ENCODE results near the gene NOC4L.
"Not testable (repeated sequence)": the region's sequence is repeated elsewhere in the genome, so short reads cannot be mapped to it uniquely, and the experiment has no call there.

NOC4L gene

GRCh38 chr12:132144810-132145168, 532 bp downstream of the NOC4L start:
- Mint-ChIP-seq H3K4me3 (peak overlapping the region; percentile 91), H3K4me1 (ENCODE audit: low read depth) (peaks cover 35% of the 10 kb centered on the region), H3K27ac (peak overlapping the region; percentile 92), H3K27me3 (no peaks in the 10 kb centered on the region), H3K9me3 (no peaks in the 10 kb centered on the region), H3K36me3 (ENCODE audit: low read depth) (peaks cover 23% of the 10 kb centered on the region)

DNA sequence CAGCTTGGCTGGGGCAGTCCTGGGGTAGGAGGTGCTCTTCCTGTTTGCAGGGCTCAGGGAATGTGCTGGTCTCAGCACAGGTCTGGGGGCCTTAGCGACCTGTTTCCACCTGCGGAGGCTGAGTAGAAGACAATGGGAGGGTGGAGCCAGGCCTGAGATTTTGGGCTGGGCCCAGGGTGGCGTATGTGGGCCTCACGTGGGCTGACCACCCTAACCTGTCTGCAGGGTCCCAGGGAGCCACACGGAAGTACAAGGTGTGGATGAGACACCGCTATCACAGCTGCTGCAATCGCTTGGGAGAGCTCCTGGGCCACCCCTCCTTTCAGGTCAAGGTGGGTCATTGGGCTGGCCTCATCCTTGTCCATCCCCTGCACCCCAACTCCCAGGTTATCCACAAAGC, 1.1 kb downstream of the NOC4L start:
- peaks cover 35% of the 10 kb centered on the region for H3K4me1 Mint-ChIP-seq (ENCODE audit: low read depth)
- no peaks in the 10 kb centered on the region for H3K27me3 Mint-ChIP-seq
- peaks cover 18% of the 10 kb centered on the region for H3K36me3 Mint-ChIP-seq (ENCODE audit: low read depth)
- H3K4me3 Mint-ChIP-seq = peak overlapping the region; percentile 91
- H3K27ac Mint-ChIP-seq = peak overlapping the region; percentile 92
- H3K9me3 Mint-ChIP-seq = no peaks in the 10 kb centered on the region

- H3K27ac Mint-ChIP-seq = no peak overlapping the region
- H3K4me1 Mint-ChIP-seq (ENCODE audit: low read depth) = peaks cover 35% of the 10 kb centered on the region
- no peaks in the 10 kb centered on the region for H3K27me3 Mint-ChIP-seq
- H3K36me3 Mint-ChIP-seq (ENCODE audit: low read depth) = peaks cover 17% of the 10 kb centered on the region
- H3K9me3 Mint-ChIP-seq = no peaks in the 10 kb centered on the region
- peak overlapping the region; percentile 91 for H3K4me3 Mint-ChIP-seq
These were observed 1.8 kb downstream of the NOC4L start for GRCh38 chr12:132146098-132146497.

DNA sequence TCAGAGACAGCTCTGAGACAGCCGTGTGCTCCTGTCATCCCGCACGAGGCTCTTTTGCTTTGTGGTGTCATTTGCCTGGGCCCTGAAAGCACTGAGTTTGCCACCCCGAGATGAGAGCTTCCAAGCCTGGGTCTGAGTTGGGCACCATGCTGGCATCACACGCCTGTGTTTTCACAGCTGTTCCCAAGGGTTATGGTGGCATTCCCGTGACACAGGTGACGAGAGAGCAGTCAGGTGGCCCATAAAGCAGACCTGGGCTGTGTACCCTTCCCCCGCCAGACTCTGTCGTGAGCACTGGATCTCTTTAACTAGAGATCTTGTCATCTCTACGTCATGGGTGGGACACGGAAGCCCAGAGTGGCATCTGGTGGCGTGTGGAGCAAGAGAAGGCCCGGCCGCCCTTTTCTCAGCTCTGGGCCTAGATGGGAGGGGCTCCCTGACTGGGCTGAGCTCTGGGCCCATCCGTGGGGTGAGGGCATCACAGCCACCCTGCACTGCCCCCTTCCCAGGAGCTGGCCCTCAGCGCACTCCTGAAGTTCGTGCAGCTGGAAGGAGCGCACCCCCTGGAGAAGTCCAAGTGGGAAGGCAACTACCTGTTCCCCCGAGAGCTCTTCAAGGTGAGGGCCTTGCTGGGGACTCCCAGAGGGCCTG, 2.6 kb downstream of the NOC4L start:
- no peaks in the 10 kb centered on the region for H3K9me3 Mint-ChIP-seq
- no peak overlapping the region for H3K27ac Mint-ChIP-seq
- H3K36me3 Mint-ChIP-seq (ENCODE audit: low read depth) = peaks cover 13% of the 10 kb centered on the region
- no peaks in the 10 kb centered on the region for H3K27me3 Mint-ChIP-seq
- peaks cover 35% of the 10 kb centered on the region for H3K4me1 Mint-ChIP-seq (ENCODE audit: low read depth)
- H3K4me3 Mint-ChIP-seq = no peak overlapping the region

DNA sequence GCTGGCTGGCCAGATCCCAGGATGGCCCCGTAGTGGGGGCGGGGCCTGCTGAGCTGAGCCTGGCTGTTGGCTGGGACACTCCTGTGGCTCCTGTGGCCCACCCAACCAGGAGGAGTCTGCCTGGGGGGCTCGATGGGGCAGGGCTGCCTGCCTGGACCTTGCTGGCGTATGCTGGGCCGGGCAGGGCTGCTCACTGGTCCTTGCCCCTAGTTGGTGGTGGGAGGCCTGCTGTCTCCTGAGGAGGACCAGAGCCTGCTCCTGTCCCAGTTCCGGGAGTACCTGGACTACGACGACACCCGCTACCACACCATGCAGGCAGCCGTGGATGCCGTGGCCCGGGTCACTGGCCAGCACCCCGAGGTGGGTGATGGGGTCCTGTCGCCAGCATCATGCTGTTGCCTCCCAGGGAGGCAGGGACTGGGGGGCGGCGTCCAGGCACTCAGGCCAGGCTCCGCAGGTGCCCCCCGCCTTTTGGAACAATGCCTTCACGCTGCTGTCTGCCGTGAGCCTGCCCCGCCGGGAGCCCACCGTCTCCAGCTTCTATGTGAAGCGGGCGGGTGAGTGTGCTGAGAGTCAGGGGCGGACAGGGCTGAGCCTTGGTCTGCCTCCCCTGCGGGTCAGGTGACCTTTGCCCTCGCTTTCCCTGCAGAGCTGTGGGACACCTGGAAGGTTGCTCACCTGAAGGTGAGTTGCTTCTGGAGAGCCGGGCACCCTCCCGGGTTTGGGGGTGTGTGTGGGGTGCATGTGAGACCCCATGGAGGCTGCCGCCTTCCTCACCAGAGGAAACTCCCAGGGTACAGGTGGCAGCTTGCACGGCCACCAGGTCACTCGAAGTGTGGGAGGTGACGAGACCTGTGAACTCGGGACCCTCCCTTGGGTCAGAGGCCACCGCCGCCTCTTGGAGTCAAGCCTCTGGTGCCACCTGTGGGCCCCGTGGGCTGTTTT, 3.4 kb downstream of the NOC4L start:
- Mint-ChIP-seq H3K9me3 (no peaks in the 10 kb centered on the region), H3K27ac (no peak overlapping the region), H3K4me1 (ENCODE audit: low read depth) (peaks cover 28% of the 10 kb centered on the region)

GRCh38 chr12:132148368-132149045, 4.2 kb downstream of the NOC4L start:
- H3K4me3 Mint-ChIP-seq = no peak overlapping the region
- no peak overlapping the region for H3K27ac Mint-ChIP-seq
- peaks cover 9% of the 10 kb centered on the region for H3K36me3 Mint-ChIP-seq (ENCODE audit: low read depth)

More for the DNA sequence above, 3.4 kb downstream of the NOC4L start:
- Mint-ChIP-seq H3K36me3 (ENCODE audit: low read depth) (peaks cover 13% of the 10 kb centered on the region), H3K27me3 (no peaks in the 10 kb centered on the region), H3K4me3 (no peak overlapping the region)

DNA sequence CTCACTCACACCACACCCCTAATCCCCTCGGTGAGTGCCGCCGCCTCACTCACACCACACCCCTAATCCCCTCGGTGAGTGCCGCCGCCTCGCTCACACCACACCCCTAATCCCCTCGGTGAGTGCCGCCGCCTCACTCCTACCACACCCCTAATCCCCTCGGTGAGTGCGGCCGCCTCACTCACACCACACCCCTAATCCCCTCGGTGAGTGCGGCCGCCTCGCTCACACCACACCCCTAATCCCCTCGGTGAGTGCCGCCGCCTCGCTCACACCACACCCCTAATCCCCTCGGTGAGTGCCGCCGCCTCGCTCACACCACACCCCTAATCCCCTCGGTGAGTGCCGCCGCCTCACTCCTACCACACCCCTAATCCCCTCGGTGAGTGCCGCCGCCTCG, 5.3 kb downstream of the NOC4L start:
- H3K27ac Mint-ChIP-seq; H3K4me3 Mint-ChIP-seq; H3K36me3 Mint-ChIP-seq (ENCODE audit: low read depth); H3K27me3 Mint-ChIP-seq; H3K9me3 Mint-ChIP-seq: not testable (repeated sequence)
- H3K4me1 Mint-ChIP-seq (ENCODE audit: low read depth) = peaks cover 23% of the 10 kb centered on the region

More at GRCh38 chr12:132148368-132149045, 4.2 kb downstream of the NOC4L start:
- Mint-ChIP-seq H3K4me1 (ENCODE audit: low read depth) (peaks cover 23% of the 10 kb centered on the region), H3K9me3 (no peaks in the 10 kb centered on the region), H3K27me3 (no peaks in the 10 kb centered on the region)

DNA sequence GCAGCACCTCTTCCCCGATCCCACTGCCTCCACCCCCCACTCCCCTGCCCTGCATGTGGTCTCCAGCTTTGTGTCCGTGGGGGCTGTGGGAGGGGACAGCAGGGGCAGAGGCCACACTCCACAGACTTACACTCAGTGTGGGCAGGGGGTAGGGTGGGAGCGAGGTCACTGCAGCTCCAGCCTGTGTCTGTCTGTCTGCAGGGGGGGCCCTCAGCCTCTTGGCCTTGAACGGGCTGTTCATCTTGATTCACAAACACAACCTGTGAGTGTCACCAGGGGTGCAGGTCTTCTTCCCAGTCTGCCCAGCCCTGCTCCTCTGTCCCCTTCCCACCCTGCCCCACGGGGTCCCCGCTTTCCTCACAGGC, 6.5 kb downstream of the NOC4L start:
- no peaks in the 10 kb centered on the region for H3K27me3 Mint-ChIP-seq
- peaks cover 12% of the 10 kb centered on the region for H3K4me1 Mint-ChIP-seq (ENCODE audit: low read depth)
- H3K27ac Mint-ChIP-seq = no peak overlapping the region
- H3K9me3 Mint-ChIP-seq = no peaks in the 10 kb centered on the region
- H3K4me3 Mint-ChIP-seq = no peak overlapping the region
- peaks cover 9% of the 10 kb centered on the region for H3K36me3 Mint-ChIP-seq (ENCODE audit: low read depth)

DNA sequence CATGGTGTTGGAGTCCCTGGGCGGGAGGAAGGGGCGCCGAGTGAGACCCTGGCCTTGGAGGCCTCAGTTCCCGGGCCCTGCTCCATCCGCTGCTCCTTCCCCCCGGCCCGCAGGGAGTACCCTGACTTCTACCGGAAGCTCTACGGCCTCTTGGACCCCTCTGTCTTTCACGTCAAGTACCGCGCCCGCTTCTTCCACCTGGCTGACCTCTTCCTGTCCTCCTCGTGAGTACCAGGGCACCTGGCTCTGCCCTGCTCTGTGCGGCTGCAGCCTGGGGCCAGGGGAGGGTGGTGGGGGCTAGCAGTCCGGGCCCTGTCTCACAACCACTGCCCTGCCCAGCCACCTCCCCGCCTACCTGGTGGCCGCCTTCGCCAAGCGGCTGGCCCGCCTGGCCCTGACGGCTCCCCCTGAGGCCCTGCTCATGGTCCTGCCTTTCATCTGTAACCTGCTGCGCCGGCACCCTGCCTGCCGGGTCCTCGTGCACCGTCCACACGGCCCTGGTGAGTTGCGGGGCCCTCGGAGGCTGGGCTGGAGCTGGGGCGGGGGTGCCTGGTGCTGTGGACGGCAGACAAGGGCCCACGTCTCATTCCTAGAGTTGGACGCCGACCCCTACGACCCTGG, 7.0 kb downstream of the NOC4L start:
- Mint-ChIP-seq H3K27me3 (no peaks in the 10 kb centered on the region), H3K36me3 (ENCODE audit: low read depth) (peaks cover 4% of the 10 kb centered on the region), H3K27ac (no peak overlapping the region), H3K9me3 (no peaks in the 10 kb centered on the region), H3K4me3 (no peak overlapping the region), H3K4me1 (ENCODE audit: low read depth) (peaks cover 7% of the 10 kb centered on the region)

- Mint-ChIP-seq H3K9me3 (no peaks in the 10 kb centered on the region), H3K27me3 (no peaks in the 10 kb centered on the region), H3K4me3 (no peak overlapping the region), H3K27ac (no peak overlapping the region), H3K36me3 (ENCODE audit: low read depth) (no peaks in the 10 kb centered on the region), H3K4me1 (ENCODE audit: low read depth) (peaks cover 1% of the 10 kb centered on the region)
These were observed 7.6 kb downstream of the NOC4L start for GRCh38 chr12:132151766-132152410.

GRCh38 chr12:132152411-132152821, 8.2 kb downstream of the NOC4L start:
- Mint-ChIP-seq H3K9me3 (no peaks in the 10 kb centered on the region), H3K36me3 (ENCODE audit: low read depth) (no peaks in the 10 kb centered on the region), H3K27me3 (no peaks in the 10 kb centered on the region), H3K4me1 (ENCODE audit: low read depth) (no peaks in the 10 kb centered on the region), H3K4me3 (no peak overlapping the region), H3K27ac (no peak overlapping the region)

GRCh38 chr12:132152953-132153352, 8.7 kb downstream of the NOC4L start:
- H3K27me3 Mint-ChIP-seq = no peaks in the 10 kb centered on the region
- no peaks in the 10 kb centered on the region for H3K36me3 Mint-ChIP-seq (ENCODE audit: low read depth)
- no peak overlapping the region for H3K4me3 Mint-ChIP-seq
- H3K4me1 Mint-ChIP-seq (ENCODE audit: low read depth) = no peaks in the 10 kb centered on the region
- H3K9me3 Mint-ChIP-seq = no peaks in the 10 kb centered on the region
- no peak overlapping the region for H3K27ac Mint-ChIP-seq

DNA sequence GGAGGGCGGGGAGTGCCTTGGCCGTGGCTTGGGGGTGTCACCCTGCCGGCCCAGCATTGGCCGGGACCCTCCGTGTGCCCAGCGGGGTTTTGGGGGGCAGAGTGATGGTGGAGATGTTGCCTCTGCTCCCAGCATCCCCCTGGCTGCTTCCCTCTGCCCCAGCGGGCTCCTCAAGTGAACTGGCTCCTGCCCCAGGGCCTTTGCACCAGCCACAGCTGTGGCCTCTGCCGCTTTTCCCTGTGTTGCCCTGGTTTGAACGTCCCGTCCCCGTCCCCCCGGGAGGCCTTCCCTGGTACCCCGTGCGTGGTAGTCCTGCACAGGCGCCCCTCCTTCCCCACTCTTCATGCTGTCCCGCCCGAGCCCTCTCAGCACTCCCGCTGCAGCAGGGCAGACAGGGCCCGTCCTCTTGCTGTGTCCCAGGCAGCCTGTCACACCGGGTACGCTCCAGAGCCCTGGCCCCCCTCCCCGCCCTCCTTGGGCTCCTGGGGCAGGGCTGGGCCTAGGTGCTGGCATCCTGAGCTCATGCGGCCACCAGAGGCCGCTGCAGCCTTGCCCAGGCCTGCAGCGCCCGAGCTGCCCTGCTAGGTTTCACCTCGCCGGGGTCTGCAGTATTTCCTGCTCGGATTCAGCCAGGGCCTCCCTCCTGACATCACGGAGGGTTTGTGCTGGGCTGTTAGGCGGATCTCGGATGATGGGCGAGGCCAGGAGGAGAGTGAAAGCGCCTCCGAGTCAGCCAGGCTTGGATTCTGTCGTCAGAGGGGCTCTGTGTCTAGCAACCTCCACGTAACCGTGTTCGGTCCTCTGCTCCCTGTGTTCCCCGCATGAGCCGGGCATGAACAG, 9.5 kb downstream of the NOC4L start:
- no peak overlapping the region for H3K4me3 Mint-ChIP-seq
- no peaks in the 10 kb centered on the region for H3K36me3 Mint-ChIP-seq (ENCODE audit: low read depth)
- H3K27ac Mint-ChIP-seq = no peak overlapping the region
- no peaks in the 10 kb centered on the region for H3K9me3 Mint-ChIP-seq
- no peaks in the 10 kb centered on the region for H3K27me3 Mint-ChIP-seq
- H3K4me1 Mint-ChIP-seq (ENCODE audit: low read depth) = no peaks in the 10 kb centered on the region

- H3K27me3 Mint-ChIP-seq = no peaks in the 10 kb centered on the region
- no peaks in the 10 kb centered on the region for H3K9me3 Mint-ChIP-seq
- no peak overlapping the region for H3K27ac Mint-ChIP-seq
- no peaks in the 10 kb centered on the region for H3K4me1 Mint-ChIP-seq (ENCODE audit: low read depth)
- H3K4me3 Mint-ChIP-seq = no peak overlapping the region
- H3K36me3 Mint-ChIP-seq (ENCODE audit: low read depth) = no peaks in the 10 kb centered on the region
These were observed 10.1 kb downstream of the NOC4L start for GRCh38 chr12:132154341-132154761.
